K562 (cell line): ENCODE results near the gene OSM. TPM values are rescaled to one million over a fixed set of nuclear protein-coding genes. Genes with fewer than 3 reads are reported as not detected.

Experiments
- ATAC-seq: fragments of 200-7000 bp; cut with Tn5 transposase; 3 replicates; pipeline ENCODE4 v1.9.1; 2020; ENCODE audit warnings: moderate library complexity
- BruUV-seq: library from RNA; stranded (reverse); fragments of 400-500 nt; replicated peaks from 2 replicates; lab custom pipeline; 2021; lab: Mats Ljungman, UMichigan
- CTCF ChIA-PET: fragments of 300-600 bp; formaldehyde crosslinking; extraction: SDS; loops from one replicate; lab custom pipeline; 2021; ENCODE audit warnings: low intra/inter-chr PET ratio; lab: Yijun Ruan, JAX
- POLR2A ChIA-PET: fragments of 300-600, 350-650 bp; sonication (Branson Sonifier 250); formaldehyde crosslinking; extraction: SDS; loops from one replicate; lab custom pipeline; 2021; ENCODE audit warnings: antibody characterized with exemption, inconsistent platforms; lab: Yijun Ruan, JAX
- DNase-seq, 4 experiments: peaks; one replicate each; pipeline versions ENCODE4 v3.0.0 to v3.0.0-alpha.2; 2011 to 2018; ENCODE audit warnings: low spot score in 3 of 4, mixed read lengths in 3 of 4; ENCODE audit errors: extremely low read depth in 1 of 4
- FAIRE-seq: peaks from 2 replicates; lab custom pipeline; 2011; peaks lifted over from hg19 to GRCh38; lab: Jason Lieb, UNC
- H2AFZ ChIP-seq: 2 replicates; pipeline ENCODE4 v1.6.0; 2011; ENCODE audit warnings: low read depth, low read length, control low read depth, inconsistent platforms
- H3K27ac ChIP-seq: fragments of 200-600 bp; 3 replicates; pipeline ENCODE4 v1.8.0; 2011; ENCODE audit warnings: low read depth, mild to moderate bottlenecking, control low read depth, inconsistent platforms, low read length, moderate library complexity, mixed read lengths; ENCODE audit errors: extremely low read depth
- H3K27me3 ChIP-seq, 2 experiments: fragments of 300-600 bp in 1 of 2; 2 replicates in 1 of 2; 3 replicates in 1 of 2; pipeline versions ENCODE4 v1.6.0 to v1.8.0; 2011; ENCODE audit warnings: inconsistent platforms in 2 of 2, low read length in 2 of 2, mild to moderate bottlenecking in 1 of 2, mixed read lengths in 1 of 2, moderate library complexity in 1 of 2; ENCODE audit not compliant: control insufficient read depth in 2 of 2, insufficient read depth in 2 of 2
- H3K36me3 ChIP-seq: fragments of 300-600 bp; 3 replicates; pipeline ENCODE4 v1.8.0; 2011; ENCODE audit warnings: mild to moderate bottlenecking, low read length, inconsistent platforms; ENCODE audit not compliant: control insufficient read depth, insufficient read depth
- H3K4me1 ChIP-seq, 2 experiments: fragments of 200-600 bp in 1 of 2; replicated peaks in 1 of 2; 2 replicates in 1 of 2; 3 replicates in 1 of 2; pipeline versions ENCODE4 v1.5.1 to v1.8.0; 2011; ENCODE audit warnings: inconsistent platforms in 2 of 2, low read length in 2 of 2, mild to moderate bottlenecking in 1 of 2, mixed read lengths in 1 of 2, moderate library complexity in 1 of 2; ENCODE audit not compliant: control insufficient read depth in 2 of 2, insufficient read depth in 2 of 2
- H3K4me2 ChIP-seq: 2 replicates; pipeline ENCODE4 v1.6.1; 2011; ENCODE audit warnings: low read length, control low read depth, inconsistent platforms, mixed read lengths; ENCODE audit not compliant: insufficient read depth
- H3K4me3 ChIP-seq: fragments of 200-600 bp; sonication (generic), shearing (Covaris generic); 2 replicates; pipeline ENCODE4 v1.5.1; 2016; ENCODE audit warnings: control low read depth, inconsistent platforms
- H3K79me2 ChIP-seq: fragments of 200-600 bp; 3 replicates; pipeline ENCODE4 v1.8.0; 2011; ENCODE audit warnings: low read length, inconsistent platforms; ENCODE audit not compliant: control insufficient read depth, insufficient read depth
- H3K9ac ChIP-seq, 2 experiments: 2 replicates each; pipeline versions ENCODE4 v1.6.0 to v1.6.1; 2011; ENCODE audit warnings: low read depth in 2 of 2, low read length in 2 of 2, control low read depth in 1 of 2, inconsistent platforms in 1 of 2, mild to moderate bottlenecking in 1 of 2, mixed read lengths in 1 of 2; ENCODE audit not compliant: insufficient read depth in 1 of 2
- H3K9me1 ChIP-seq: one replicate; pipeline ENCODE4 v1.6.0; 2011; ENCODE audit warnings: inconsistent platforms, mild to moderate bottlenecking, low read length, moderate library complexity; ENCODE audit not compliant: control insufficient read depth, insufficient read depth
- H3K9me3 ChIP-seq: replicated peaks from 2 replicates; pipeline ENCODE4 v1.5.1; 2011; ENCODE audit warnings: low read depth, low read length, inconsistent platforms; ENCODE audit not compliant: control insufficient read depth, insufficient read depth
- H4K20me1 ChIP-seq: replicated peaks from 2 replicates; pipeline ENCODE4 v1.6.1; 2011; ENCODE audit warnings: low read length, inconsistent platforms, mixed read lengths; ENCODE audit not compliant: control insufficient read depth, insufficient read depth
- FOXP4 ChIP-seq: sonication (generic); formaldehyde crosslinking; IDR thresholded peaks from 2 replicates; pipeline ENCODE4 v1.8.0; 2022; ENCODE audit warnings: mild to moderate bottlenecking, missing genetic modification reagents, borderline replicate concordance
- SAFB ChIP-seq: fragments of 200-400 bp; formaldehyde crosslinking; IDR thresholded peaks from 2 replicates; pipeline ENCODE4 v1.6.1; 2017; ENCODE audit warnings: low read depth, low read length, borderline replicate concordance
- WGBS: fragments of 100-300 bp; shearing (Covaris generic); methylation state at CpG from one replicate; pipeline ENCODE4 v1.1.6; 2016; ENCODE audit warnings: low coverage, mixed read lengths; ENCODE audit not compliant: insufficient coverage; ENCODE audit errors: missing lambda C conversion rate; 5-methylcytosine and 5-hydroxymethylcytosine counted together
- in situ Hi-C: fragments of 300-500 bp; cut with MboI; formaldehyde crosslinking; loops from 4 replicates; pipeline ENCODE4 v1.15.0; 2018; ENCODE audit warnings: inconsistent platforms, mixed read lengths
- intact Hi-C: fragments of 100-400 bp; cut with micrococcal nuclease; formaldehyde crosslinking; loops from 2 replicates; pipeline ENCODE4 v1.14.2; 2022
- polyA plus RNA-seq, 8 experiments: library from polyadenylated mRNA; depleted of rRNA in 4 of 8; stranded (reverse) in 5 of 8; unstranded in 3 of 8; fragments of >200 nt; fragmentation: Nextera tagmentation in 2 of 8; fragmentation: Illumina TruSeq in 1 of 8; extraction: Ambion mirVana in 2 of 8; extraction: Trizol in 1 of 8; gene quantifications; 2 replicates each; pipeline versions ENCODE4 v1.2.1 to v1.2.3, GENCODE V29; 2011 to 2014; ENCODE audit warnings: inconsistent platforms in 1 of 8, missing spikeins in 1 of 8
- total RNA-seq, 7 experiments: library from RNA; depleted of rRNA in 6 of 7; stranded (reverse); fragments of >200 nt in 6 of 7; fragmentation: Illumina TruSeq in 2 of 7; extraction: Trizol in 2 of 7; gene quantifications; 2 replicates each; pipeline versions ENCODE4 v1.2.1 to v1.2.3, GENCODE V29; 2011 to 2021; ENCODE audit warnings: low replicate concordance in 1 of 7

OSM gene
- total and polyA plus RNA-seq, 9 of the 15 experiments (the other 6 are each of a cell fraction or from before 2014, with no cell fraction given) = 0.22 TPM; not detected in 8

- DNase-seq (no peak), ATAC-seq (no peak), FAIRE-seq (no peak)
- Histone ChIP-seq H3K9me3 (no peaks in the 10 kb centered on the region), H3K27me3 (no peaks in the 10 kb centered on the region), H2AFZ (no peak overlapping the region), H3K4me1 (no peaks in the 10 kb centered on the region), H3K79me2 (no peaks in the 10 kb centered on the region), H3K4me3 (no peak overlapping the region), H3K9me1 (no peaks in the 10 kb centered on the region), H3K4me2 (no peak overlapping the region), H3K27ac (no peak overlapping the region), H3K36me3 (peaks cover 13% of the 10 kb centered on the region; the same call in 2 of the 3 replicates), H3K9ac (no peak overlapping the region), H4K20me1 (no peaks in the 10 kb centered on the region)
- TF ChIP-seq FOXP4 (CRISPR knock-in tag) (no peak), SAFB (no peak)
- ChIA-PET POLR2A (no interaction called here), CTCF (no interaction called here)
- intact Hi-C loops (no loop called here), in situ Hi-C loops (no loop called here)
- BruUV-seq = no TSS peak
- WGBS = 87% methylated on average over 3 of the region's 13 CpGs
Measured at GRCh38 chr22:30299322-30299721, 32.7 kb upstream of the OSM start.
